Transverse colon (tissue), 3 donors: ENCODE results near the gene ACP5.

Experiments
- POLR2A ChIP-seq: fragments of 450-650 bp; IDR thresholded peaks from one replicate; pipeline ENCODE4 v1.6.1; 2016; ENCODE audit warnings: antibody characterized with exemption, mild to moderate bottlenecking, moderate library complexity
- TF ChIP-seq, protein P1 (sequence below), 5 experiments: fragments of 200-600 bp in 3 of 5; fragments of 450-650 bp in 2 of 5; sonication (generic) in 3 of 5; IDR thresholded peaks; 1 replicate in 2 of 5; 2 replicates in 3 of 5; pipeline ENCODE4 v1.5.1; 2016 to 2017; ENCODE audit warnings: antibody characterized with exemption in 5 of 5, inconsistent platforms in 3 of 5, mild to moderate bottlenecking in 2 of 5, moderate library complexity in 1 of 5

DNA sequence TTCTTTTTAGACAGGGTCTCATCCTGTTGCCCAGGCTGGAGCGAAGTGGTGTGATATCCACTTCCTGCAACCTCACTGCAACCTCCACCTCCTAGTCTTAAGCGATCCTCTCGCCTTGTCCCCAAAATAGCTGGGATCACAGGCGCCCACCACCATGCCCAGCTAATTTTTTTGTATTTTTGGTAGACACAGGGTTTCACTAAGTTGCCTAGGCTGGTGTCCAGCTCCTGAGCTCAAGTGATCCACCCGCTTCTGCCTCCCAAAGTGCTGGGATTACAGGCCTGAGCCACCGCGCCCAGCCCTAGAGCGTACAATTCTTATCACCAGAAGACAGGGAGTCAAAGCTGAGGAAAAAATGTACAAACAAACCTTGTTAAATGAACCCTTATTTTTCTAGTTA, 13.9 kb downstream of the ACP5 start:
- TF ChIP-seq, protein P1, sequence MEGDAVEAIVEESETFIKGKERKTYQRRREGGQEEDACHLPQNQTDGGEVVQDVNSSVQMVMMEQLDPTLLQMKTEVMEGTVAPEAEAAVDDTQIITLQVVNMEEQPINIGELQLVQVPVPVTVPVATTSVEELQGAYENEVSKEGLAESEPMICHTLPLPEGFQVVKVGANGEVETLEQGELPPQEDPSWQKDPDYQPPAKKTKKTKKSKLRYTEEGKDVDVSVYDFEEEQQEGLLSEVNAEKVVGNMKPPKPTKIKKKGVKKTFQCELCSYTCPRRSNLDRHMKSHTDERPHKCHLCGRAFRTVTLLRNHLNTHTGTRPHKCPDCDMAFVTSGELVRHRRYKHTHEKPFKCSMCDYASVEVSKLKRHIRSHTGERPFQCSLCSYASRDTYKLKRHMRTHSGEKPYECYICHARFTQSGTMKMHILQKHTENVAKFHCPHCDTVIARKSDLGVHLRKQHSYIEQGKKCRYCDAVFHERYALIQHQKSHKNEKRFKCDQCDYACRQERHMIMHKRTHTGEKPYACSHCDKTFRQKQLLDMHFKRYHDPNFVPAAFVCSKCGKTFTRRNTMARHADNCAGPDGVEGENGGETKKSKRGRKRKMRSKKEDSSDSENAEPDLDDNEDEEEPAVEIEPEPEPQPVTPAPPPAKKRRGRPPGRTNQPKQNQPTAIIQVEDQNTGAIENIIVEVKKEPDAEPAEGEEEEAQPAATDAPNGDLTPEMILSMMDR (IDR thresholded peaks at IDR 0.05), result no peak
- TF ChIP-seq POLR2A, result no peak
